ENCODE data around the gene SERTM2.

DNA sequence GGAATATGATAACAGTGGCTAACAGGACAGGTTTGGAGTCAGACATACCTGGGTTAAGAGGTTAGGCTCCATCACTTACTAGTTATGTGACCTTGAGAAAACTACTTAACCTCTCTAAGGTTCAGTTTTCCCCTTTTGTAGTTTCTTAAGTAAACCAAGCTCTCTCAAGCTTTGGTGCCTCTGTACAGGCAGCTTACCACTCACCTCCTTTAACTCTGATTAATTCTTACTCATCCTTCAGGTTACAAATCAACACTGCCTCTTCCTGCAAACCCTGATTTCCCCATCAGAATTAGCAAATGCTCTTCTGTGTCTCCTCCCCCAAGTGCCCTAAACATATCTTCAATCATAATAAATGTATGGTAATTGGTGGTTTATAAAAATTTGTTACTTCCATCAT, 3.5 kb upstream of the SERTM2 start:
- TF ChIP-seq, protein P1, sequence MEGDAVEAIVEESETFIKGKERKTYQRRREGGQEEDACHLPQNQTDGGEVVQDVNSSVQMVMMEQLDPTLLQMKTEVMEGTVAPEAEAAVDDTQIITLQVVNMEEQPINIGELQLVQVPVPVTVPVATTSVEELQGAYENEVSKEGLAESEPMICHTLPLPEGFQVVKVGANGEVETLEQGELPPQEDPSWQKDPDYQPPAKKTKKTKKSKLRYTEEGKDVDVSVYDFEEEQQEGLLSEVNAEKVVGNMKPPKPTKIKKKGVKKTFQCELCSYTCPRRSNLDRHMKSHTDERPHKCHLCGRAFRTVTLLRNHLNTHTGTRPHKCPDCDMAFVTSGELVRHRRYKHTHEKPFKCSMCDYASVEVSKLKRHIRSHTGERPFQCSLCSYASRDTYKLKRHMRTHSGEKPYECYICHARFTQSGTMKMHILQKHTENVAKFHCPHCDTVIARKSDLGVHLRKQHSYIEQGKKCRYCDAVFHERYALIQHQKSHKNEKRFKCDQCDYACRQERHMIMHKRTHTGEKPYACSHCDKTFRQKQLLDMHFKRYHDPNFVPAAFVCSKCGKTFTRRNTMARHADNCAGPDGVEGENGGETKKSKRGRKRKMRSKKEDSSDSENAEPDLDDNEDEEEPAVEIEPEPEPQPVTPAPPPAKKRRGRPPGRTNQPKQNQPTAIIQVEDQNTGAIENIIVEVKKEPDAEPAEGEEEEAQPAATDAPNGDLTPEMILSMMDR (IDR thresholded peaks at IDR 0.05; ENCODE audit: low read length) = no peak
- no peak for TF ChIP-seq EZH2 (IDR thresholded peaks at IDR 0.05; ENCODE audit: borderline replicate concordance, low read length)

All from OCI-LY1 (cell line).